ENCODE results near the gene RPTOR.
"Not testable (repeated sequence)": the region's sequence is repeated elsewhere in the genome, so short reads cannot be mapped to it uniquely, and the experiment has no call there.

Gene RPTOR

GRCh38 chr17:80799538-80800480, 255.2 kb downstream of the RPTOR start:
- DNase-seq (ENCODE audit: low read depth), result no peak

GRCh38 chr17:80800481-80801391, 256.1 kb downstream of the RPTOR start:
- DNase-seq (ENCODE audit: low read depth), result no peak

GRCh38 chr17:80802626-80803450, 258.2 kb downstream of the RPTOR start:
- DNase-seq (ENCODE audit: low read depth), result no peak

DNA sequence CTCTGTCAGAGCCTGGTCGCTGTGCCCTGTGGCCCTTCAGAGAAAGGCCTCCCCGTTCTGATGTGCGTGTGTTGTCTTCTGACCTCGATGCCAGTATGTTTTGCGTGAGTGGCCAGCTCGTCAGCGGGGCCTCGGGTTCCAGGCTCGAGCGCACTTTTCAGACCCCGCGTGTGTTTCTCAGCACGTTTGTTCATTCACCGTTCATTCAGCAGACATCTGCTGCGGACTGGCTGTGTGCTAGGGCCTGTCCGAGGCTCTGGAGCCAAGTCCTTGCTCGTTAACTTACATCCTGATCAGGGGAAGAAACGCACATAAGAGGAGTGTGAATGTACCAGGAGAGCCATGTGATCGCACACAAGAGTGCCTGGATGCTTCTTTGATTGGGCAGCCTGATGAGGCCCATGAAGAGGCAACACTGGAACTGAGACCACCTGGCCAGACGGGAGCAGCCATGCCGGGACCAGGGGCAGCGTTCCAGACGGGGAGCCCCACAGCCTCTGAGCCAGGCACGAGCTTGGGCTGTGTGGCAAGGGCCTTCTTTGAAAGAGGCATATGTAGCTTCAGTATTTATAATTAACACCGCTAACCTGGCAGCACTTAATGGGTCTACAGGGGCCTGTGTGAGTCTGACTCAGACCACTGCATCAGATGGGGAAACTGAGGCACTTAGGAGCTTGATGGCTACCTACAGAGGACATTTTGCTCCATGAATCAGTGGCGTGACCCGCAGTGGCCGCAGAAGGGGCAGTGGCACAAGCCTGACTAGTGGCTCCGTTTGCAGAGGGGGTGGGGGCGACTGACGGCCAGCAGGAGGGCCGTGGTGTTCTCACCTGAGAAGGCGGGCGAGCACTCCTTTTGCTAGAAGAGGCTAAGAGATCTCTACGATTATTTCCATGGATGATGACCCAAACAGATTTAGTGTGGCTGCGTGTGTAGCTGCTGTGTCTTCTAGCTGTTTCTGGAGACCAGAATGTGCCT, 259.1 kb downstream of the RPTOR start:
- no peak for DNase-seq (ENCODE audit: low read depth)

DNA sequence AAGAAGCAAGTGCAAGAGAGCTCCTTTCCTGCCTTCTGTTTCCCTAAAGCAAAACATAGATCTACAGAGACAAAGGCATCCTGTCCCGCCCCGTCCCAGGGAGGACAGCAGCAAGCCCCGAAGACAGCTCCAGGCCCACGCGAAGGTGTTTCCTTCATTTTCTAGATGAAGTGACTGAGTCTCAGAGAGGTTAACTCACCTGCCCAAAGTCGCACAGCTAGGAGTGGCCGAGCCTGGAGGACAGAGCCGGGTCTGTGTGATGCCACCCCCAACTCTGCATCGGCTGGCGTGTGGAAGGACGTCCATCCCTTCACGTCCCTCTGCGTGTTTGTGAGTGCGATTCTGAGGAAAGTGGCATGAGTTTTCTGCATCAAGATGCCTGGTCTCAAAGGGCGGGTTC, 259.8 kb downstream of the RPTOR start:
- DNase-seq (ENCODE audit: low read depth), result no peak

GRCh38 chr17:80805032-80805751, 260.6 kb downstream of the RPTOR start:
- no peak for DNase-seq (ENCODE audit: low read depth)

GRCh38 chr17:80807014-80807413, 262.4 kb downstream of the RPTOR start:
- no peak for DNase-seq (ENCODE audit: low read depth)

- DNase-seq (ENCODE audit: low read depth), result no peak
These were observed 263.2 kb downstream of the RPTOR start for GRCh38 chr17:80807882-80808281.

GRCh38 chr17:80811181-80812105, 266.8 kb downstream of the RPTOR start:
- no peak for DNase-seq (ENCODE audit: low read depth)

GRCh38 chr17:80812362-80813088, 267.9 kb downstream of the RPTOR start:
- DNase-seq (ENCODE audit: low read depth), result no peak

DNA sequence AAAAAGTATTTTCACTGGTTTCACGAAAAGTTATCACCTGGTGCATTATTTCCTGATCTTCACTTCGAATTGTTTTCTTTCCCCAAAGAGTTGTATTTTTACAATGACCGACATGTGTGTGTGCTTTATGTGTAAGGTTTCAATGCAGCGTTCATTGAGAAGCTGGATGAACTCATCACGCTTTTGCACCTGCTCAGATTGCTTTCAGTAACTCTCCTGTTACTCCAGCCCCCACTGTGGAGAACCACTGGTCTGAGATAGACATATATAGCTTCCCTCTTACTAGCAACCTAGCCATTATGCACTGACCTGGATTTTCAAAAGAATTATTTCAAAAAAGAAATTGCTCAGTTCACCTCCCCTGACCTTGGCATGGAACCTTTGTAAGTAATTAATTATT, 268.7 kb downstream of the RPTOR start:
- no peak for DNase-seq (ENCODE audit: low read depth)

- no peak for DNase-seq (ENCODE audit: low read depth)
These were observed 269.9 kb downstream of the RPTOR start for GRCh38 chr17:80814491-80814890.

- no peak for DNase-seq (ENCODE audit: low read depth)
These were observed 270.6 kb downstream of the RPTOR start for GRCh38 chr17:80815151-80815681.

- not testable (repeated sequence) for DNase-seq (ENCODE audit: low read depth)
These were observed 271.1 kb downstream of the RPTOR start for GRCh38 chr17:80815718-80816117.

- no peak for DNase-seq (ENCODE audit: low read depth)
These were observed 271.8 kb downstream of the RPTOR start for GRCh38 chr17:80816241-80817103.

- no peak for DNase-seq (ENCODE audit: low read depth)
These were observed 272.7 kb downstream of the RPTOR start for GRCh38 chr17:80817321-80817845.

DNA sequence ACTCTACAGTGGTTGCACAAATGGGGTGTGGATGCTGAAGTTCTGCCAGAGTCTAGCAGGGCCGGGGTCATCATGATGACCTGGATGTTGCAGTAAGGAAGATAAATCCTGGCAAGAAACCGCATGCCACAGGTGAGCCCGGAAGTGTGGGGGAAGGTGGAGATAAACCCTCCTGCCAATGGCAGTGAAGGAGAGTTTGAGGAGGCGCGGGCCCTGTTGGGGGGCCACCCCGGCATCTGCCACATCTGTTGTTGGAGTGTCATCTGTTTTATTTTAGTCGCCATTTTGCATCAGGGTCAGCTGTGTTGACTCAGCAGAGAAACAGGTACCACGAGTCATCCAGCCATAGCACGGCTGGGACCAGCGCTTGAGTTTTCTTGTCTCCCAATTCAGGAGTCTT, 273.2 kb downstream of the RPTOR start:
- DNase-seq (ENCODE audit: low read depth), result no peak

Measured in stimulated activated CD8-positive, alpha-beta memory T cell treated with anti-CD3 and anti-CD28 coated beads, Interleukin-12 subunit alpha, Interleukin-12 subunit beta, amount 100 ng/mL, for 1 hour (primary cell).